K562 (cell line): Measurements from ENCODE around the gene MED16. TPM values are rescaled to one million over a fixed set of nuclear protein-coding genes. Genes with fewer than 3 reads are reported as not detected.
A peak's percentile ranks its signal among the peaks of the same experiment; 100 is the strongest.

ENCODE experiments used
- ATAC-seq: fragments of 200-7000 bp; cut with Tn5 transposase; 3 replicates; pipeline ENCODE4 v1.9.1; 2020; ENCODE audit warnings: moderate library complexity
- BruUV-seq: library from RNA; stranded (reverse); fragments of 400-500 nt; replicated peaks from 2 replicates; lab custom pipeline; 2021; lab: Mats Ljungman, UMichigan
- CTCF ChIA-PET: fragments of 300-600 bp; formaldehyde crosslinking; extraction: SDS; loops from one replicate; lab custom pipeline; 2021; ENCODE audit warnings: low intra/inter-chr PET ratio; lab: Yijun Ruan, JAX
- POLR2A ChIA-PET: fragments of 300-600, 350-650 bp; sonication (Branson Sonifier 250); formaldehyde crosslinking; extraction: SDS; loops from one replicate; lab custom pipeline; 2021; ENCODE audit warnings: antibody characterized with exemption, inconsistent platforms; lab: Yijun Ruan, JAX
- DNase-seq, 4 experiments: peaks; one replicate each; pipeline versions ENCODE4 v3.0.0 to v3.0.0-alpha.2; 2011 to 2018; ENCODE audit warnings: low spot score in 3 of 4, mixed read lengths in 3 of 4; ENCODE audit errors: extremely low read depth in 1 of 4
- FAIRE-seq: peaks from 2 replicates; lab custom pipeline; 2011; peaks lifted over from hg19 to GRCh38; lab: Jason Lieb, UNC
- H2AFZ ChIP-seq: 2 replicates; pipeline ENCODE4 v1.6.0; 2011; ENCODE audit warnings: low read depth, low read length, control low read depth, inconsistent platforms
- H3K27ac ChIP-seq: fragments of 200-600 bp; 3 replicates; pipeline ENCODE4 v1.8.0; 2011; ENCODE audit warnings: low read depth, mild to moderate bottlenecking, control low read depth, inconsistent platforms, low read length, moderate library complexity, mixed read lengths; ENCODE audit errors: extremely low read depth
- H3K27me3 ChIP-seq, 2 experiments: fragments of 300-600 bp in 1 of 2; 2 replicates in 1 of 2; 3 replicates in 1 of 2; pipeline versions ENCODE4 v1.6.0 to v1.8.0; 2011; ENCODE audit warnings: inconsistent platforms in 2 of 2, low read length in 2 of 2, mild to moderate bottlenecking in 1 of 2, mixed read lengths in 1 of 2, moderate library complexity in 1 of 2; ENCODE audit not compliant: control insufficient read depth in 2 of 2, insufficient read depth in 2 of 2
- H3K36me3 ChIP-seq: fragments of 300-600 bp; 3 replicates; pipeline ENCODE4 v1.8.0; 2011; ENCODE audit warnings: mild to moderate bottlenecking, low read length, inconsistent platforms; ENCODE audit not compliant: control insufficient read depth, insufficient read depth
- H3K4me1 ChIP-seq, 2 experiments: fragments of 200-600 bp in 1 of 2; replicated peaks in 1 of 2; 2 replicates in 1 of 2; 3 replicates in 1 of 2; pipeline versions ENCODE4 v1.5.1 to v1.8.0; 2011; ENCODE audit warnings: inconsistent platforms in 2 of 2, low read length in 2 of 2, mild to moderate bottlenecking in 1 of 2, mixed read lengths in 1 of 2, moderate library complexity in 1 of 2; ENCODE audit not compliant: control insufficient read depth in 2 of 2, insufficient read depth in 2 of 2
- H3K4me2 ChIP-seq: 2 replicates; pipeline ENCODE4 v1.6.1; 2011; ENCODE audit warnings: low read length, control low read depth, inconsistent platforms, mixed read lengths; ENCODE audit not compliant: insufficient read depth
- H3K4me3 ChIP-seq: fragments of 200-600 bp; sonication (generic), shearing (Covaris generic); 2 replicates; pipeline ENCODE4 v1.5.1; 2016; ENCODE audit warnings: control low read depth, inconsistent platforms
- H3K79me2 ChIP-seq: fragments of 200-600 bp; 3 replicates; pipeline ENCODE4 v1.8.0; 2011; ENCODE audit warnings: low read length, inconsistent platforms; ENCODE audit not compliant: control insufficient read depth, insufficient read depth
- H3K9ac ChIP-seq, 2 experiments: 2 replicates each; pipeline versions ENCODE4 v1.6.0 to v1.6.1; 2011; ENCODE audit warnings: low read depth in 2 of 2, low read length in 2 of 2, control low read depth in 1 of 2, inconsistent platforms in 1 of 2, mild to moderate bottlenecking in 1 of 2, mixed read lengths in 1 of 2; ENCODE audit not compliant: insufficient read depth in 1 of 2
- H3K9me1 ChIP-seq: one replicate; pipeline ENCODE4 v1.6.0; 2011; ENCODE audit warnings: inconsistent platforms, mild to moderate bottlenecking, low read length, moderate library complexity; ENCODE audit not compliant: control insufficient read depth, insufficient read depth
- H3K9me3 ChIP-seq: replicated peaks from 2 replicates; pipeline ENCODE4 v1.5.1; 2011; ENCODE audit warnings: low read depth, low read length, inconsistent platforms; ENCODE audit not compliant: control insufficient read depth, insufficient read depth
- H4K20me1 ChIP-seq: replicated peaks from 2 replicates; pipeline ENCODE4 v1.6.1; 2011; ENCODE audit warnings: low read length, inconsistent platforms, mixed read lengths; ENCODE audit not compliant: control insufficient read depth, insufficient read depth
- BCOR ChIP-seq: fragments of 450-650 bp; IDR thresholded peaks from 2 replicates; pipeline ENCODE4 v1.6.1; 2016
- CEBPB ChIP-seq: fragments of 450-650 bp; IDR thresholded peaks from 2 replicates; pipeline ENCODE4 v1.6.1; 2016; ENCODE audit warnings: missing genetic modification characterization, missing compliant biosample characterization
- CHD1 ChIP-seq: fragments of 200-600 bp; sonication (generic); IDR thresholded peaks from one replicate; pipeline ENCODE4 v1.6.1; 2012; ENCODE audit warnings: mild to moderate bottlenecking, moderate library complexity, low read length, inconsistent platforms
- RCOR1 ChIP-seq, 2 experiments: IDR thresholded peaks; 2 replicates each; pipeline ENCODE4 v1.6.1; 2012; ENCODE audit warnings: low read depth in 2 of 2, low read length in 2 of 2, borderline replicate concordance in 1 of 2, improper control_type of control experiment in 1 of 2
- ZFP36 ChIP-seq: fragments of 150-350 bp; IDR thresholded peaks from 2 replicates; pipeline ENCODE4 v1.6.1; 2018; ENCODE audit warnings: low read length, low read depth; ENCODE audit not compliant: partially characterized antibody
- ZKSCAN8 ChIP-seq: fragments of 200-800 bp; sonication (Bioruptor generic); IDR thresholded peaks from 2 replicates; pipeline ENCODE4 v1.6.1; 2016; ENCODE audit warnings: missing genetic modification characterization, missing compliant biosample characterization
- ZNF175 ChIP-seq: fragments of 200-800 bp; sonication (Bioruptor generic); IDR thresholded peaks from 2 replicates; pipeline ENCODE4 v1.6.1; 2016; ENCODE audit warnings: low read depth, mild to moderate bottlenecking, missing genetic modification characterization, missing compliant biosample characterization
- ZNF436 ChIP-seq: fragments of 250-450, 450-650 bp; sonication (Bioruptor Pico); formaldehyde crosslinking; IDR thresholded peaks from 2 replicates; pipeline ENCODE4 v1.7.0; 2020; ENCODE audit warnings: mild to moderate bottlenecking
- WGBS: fragments of 100-300 bp; shearing (Covaris generic); methylation state at CpG from one replicate; pipeline ENCODE4 v1.1.6; 2016; ENCODE audit warnings: low coverage, mixed read lengths; ENCODE audit not compliant: insufficient coverage; ENCODE audit errors: missing lambda C conversion rate; 5-methylcytosine and 5-hydroxymethylcytosine counted together
- in situ Hi-C: fragments of 300-500 bp; cut with MboI; formaldehyde crosslinking; loops from 4 replicates; pipeline ENCODE4 v1.15.0; 2018; ENCODE audit warnings: inconsistent platforms, mixed read lengths
- intact Hi-C: fragments of 100-400 bp; cut with micrococcal nuclease; formaldehyde crosslinking; loops from 2 replicates; pipeline ENCODE4 v1.14.2; 2022
- polyA plus RNA-seq, 8 experiments: library from polyadenylated mRNA; depleted of rRNA in 4 of 8; stranded (reverse) in 5 of 8; unstranded in 3 of 8; fragments of >200 nt; fragmentation: Nextera tagmentation in 2 of 8; fragmentation: Illumina TruSeq in 1 of 8; extraction: Ambion mirVana in 2 of 8; extraction: Trizol in 1 of 8; gene quantifications; 2 replicates each; pipeline versions ENCODE4 v1.2.1 to v1.2.3, GENCODE V29; 2011 to 2014; ENCODE audit warnings: inconsistent platforms in 1 of 8, missing spikeins in 1 of 8
- total RNA-seq, 7 experiments: library from RNA; depleted of rRNA in 6 of 7; stranded (reverse); fragments of >200 nt in 6 of 7; fragmentation: Illumina TruSeq in 2 of 7; extraction: Trizol in 2 of 7; gene quantifications; 2 replicates each; pipeline versions ENCODE4 v1.2.1 to v1.2.3, GENCODE V29; 2011 to 2021; ENCODE audit warnings: low replicate concordance in 1 of 7
- TF ChIP-seq, protein P1 (sequence below): fragments of 250-450 bp; sonication (Bioruptor Pico); IDR thresholded peaks from 2 replicates; pipeline ENCODE4 v1.8.0; 2022; ENCODE audit warnings: moderate library complexity, mild to moderate bottlenecking, inconsistent platforms
- TF ChIP-seq, protein P2 (sequence below), 3 experiments: fragments of 200-800 bp in 1 of 3; fragments of 250-450 bp in 1 of 3; fragments of 450-650 bp in 1 of 3; sonication (Bioruptor Pico) in 1 of 3; sonication (Bioruptor generic) in 1 of 3; formaldehyde crosslinking in 1 of 3; IDR thresholded peaks; 2 replicates each; pipeline versions ENCODE4 v1.6.1 to v1.8.0; 2016 to 2022; ENCODE audit warnings: mild to moderate bottlenecking in 2 of 3, missing genetic modification characterization in 2 of 3, missing compliant biosample characterization in 1 of 3, moderate library complexity in 1 of 3
- TF ChIP-seq, protein P3 (sequence below), 2 experiments: fragments of 200-800 bp in 1 of 2; sonication (Bioruptor generic) in 1 of 2; sonication (generic) in 1 of 2; formaldehyde crosslinking in 1 of 2; IDR thresholded peaks in 1 of 2; conservative IDR thresholded peaks in 1 of 2; 2 replicates each; pipeline versions ENCODE4 v1.5.0 to v1.6.1; 2016 to 2020; ENCODE audit warnings: missing compliant biosample characterization in 1 of 2, missing genetic modification characterization in 1 of 2, missing genetic modification reagents in 1 of 2

MED16 gene
- total and polyA plus RNA-seq, 9 of the 15 experiments (the other 6 are each of a cell fraction or from before 2014, with no cell fraction given) = 0.89 to 59.9 (median 8.6) TPM

DNA sequence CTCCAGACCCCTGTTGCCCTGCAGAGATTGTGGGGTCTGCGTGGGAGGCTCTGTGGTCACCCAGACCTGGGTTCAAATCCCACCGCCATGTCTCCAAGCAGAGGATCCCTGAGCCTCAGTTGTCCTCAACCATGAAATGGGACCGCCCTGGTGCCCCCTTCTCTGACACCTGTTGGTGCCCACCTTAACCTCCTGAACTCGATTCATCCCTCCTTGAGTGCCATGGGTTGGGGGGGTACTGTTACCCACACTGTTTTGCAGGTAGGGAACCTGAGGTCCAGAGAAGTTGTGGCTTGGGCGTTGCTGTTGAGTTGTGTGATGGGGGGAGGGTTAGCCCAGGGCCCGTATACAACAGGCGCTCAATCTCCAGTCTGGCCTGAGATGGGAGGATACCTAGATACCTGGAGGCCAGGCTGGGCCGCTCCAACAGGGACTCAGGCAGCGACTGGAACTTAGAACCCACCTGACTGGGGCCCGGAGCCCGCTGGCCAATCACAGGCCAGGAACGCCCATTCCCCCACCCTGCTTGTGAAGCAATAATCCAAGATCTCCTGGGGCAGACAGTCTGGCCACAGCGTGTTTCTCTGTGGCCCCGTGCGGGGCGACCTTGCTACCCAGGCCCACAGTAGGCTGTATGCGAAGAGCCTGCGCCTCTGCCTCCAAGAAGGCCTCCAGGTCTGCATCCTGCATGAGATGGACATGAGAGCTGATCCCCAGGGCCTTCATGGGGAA lies 35.6 kb upstream of the MED16 start:
- no peaks in the 10 kb centered on the region; the same call in 1 of the 2 replicates for H4K20me1 ChIP-seq
- peaks cover 2 to 75% of the 10 kb centered on the region in 2 experiments; a peak in 4 of 5 replicates for H3K4me1 ChIP-seq
- DNase-seq (peak in 3 of 4 experiments; percentile 52 to 69 (median 58)), ATAC-seq (no peak), FAIRE-seq (no peak)
- H3K9me1 ChIP-seq = no peaks in the 10 kb centered on the region
- H3K4me3 ChIP-seq = no peak overlapping the region
- no peak overlapping the region for H2AFZ ChIP-seq
- H3K27me3 ChIP-seq = no peaks in the 10 kb centered on the region
- no peak overlapping the region for H3K4me2 ChIP-seq
- H3K9ac ChIP-seq = peak overlapping the region in 1 of 2 experiments; percentile 99; a peak in 2 of 4 replicates
- in situ Hi-C loops = no loop called here
- no peaks in the 10 kb centered on the region for H3K9me3 ChIP-seq
- WGBS = 93% methylated on average over 15 of the region's 18 CpGs
- H3K79me2 ChIP-seq = peaks cover 83% of the 10 kb centered on the region
- TSS peak; percentile 29 for BruUV-seq
- H3K27ac ChIP-seq = no peak overlapping the region; the same call in 2 of the 3 replicates
- POLR2A ChIA-PET = interaction anchor here (1.0 kb wide), 1 partner anchor 11 kb away, joined by 3 read pairs; no protein-coding TSS in a partner anchor
- intact Hi-C loops = no loop called here
- TF ChIP-seq ZFP36 (peak; percentile 93), BCOR (peak; percentile 23; the same call in 1 of the 2 replicates), CEBPB (tag) (peak; percentile 57), RCOR1 (IDR thresholded peaks at IDR 0.05; ENCODE audit: borderline replicate concordance in 1 of 2, low read depth in 2 of 2, low read length in 2 of 2) (0 out of 4 replicates have a peak, but pooled peaks of 1 of the 2 experiments have one; percentile 25), ZNF175 (no peak), ZKSCAN8 (CRISPR knock-in tag) (peak; percentile 92; the same call in 1 of the 2 replicates), ZNF436 (CRISPR knock-in tag) (peak; percentile 50; the same call in 1 of the 2 replicates), CHD1 (no peak)
- TF ChIP-seq, protein P1, sequence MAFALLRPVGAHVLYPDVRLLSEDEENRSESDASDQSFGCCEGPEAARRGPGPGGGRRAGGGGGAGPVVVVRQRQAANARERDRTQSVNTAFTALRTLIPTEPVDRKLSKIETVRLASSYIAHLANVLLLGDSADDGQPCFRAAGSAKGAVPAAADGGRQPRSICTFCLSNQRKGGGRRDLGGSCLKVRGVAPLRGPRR = no peak
- TF ChIP-seq, protein P2, sequence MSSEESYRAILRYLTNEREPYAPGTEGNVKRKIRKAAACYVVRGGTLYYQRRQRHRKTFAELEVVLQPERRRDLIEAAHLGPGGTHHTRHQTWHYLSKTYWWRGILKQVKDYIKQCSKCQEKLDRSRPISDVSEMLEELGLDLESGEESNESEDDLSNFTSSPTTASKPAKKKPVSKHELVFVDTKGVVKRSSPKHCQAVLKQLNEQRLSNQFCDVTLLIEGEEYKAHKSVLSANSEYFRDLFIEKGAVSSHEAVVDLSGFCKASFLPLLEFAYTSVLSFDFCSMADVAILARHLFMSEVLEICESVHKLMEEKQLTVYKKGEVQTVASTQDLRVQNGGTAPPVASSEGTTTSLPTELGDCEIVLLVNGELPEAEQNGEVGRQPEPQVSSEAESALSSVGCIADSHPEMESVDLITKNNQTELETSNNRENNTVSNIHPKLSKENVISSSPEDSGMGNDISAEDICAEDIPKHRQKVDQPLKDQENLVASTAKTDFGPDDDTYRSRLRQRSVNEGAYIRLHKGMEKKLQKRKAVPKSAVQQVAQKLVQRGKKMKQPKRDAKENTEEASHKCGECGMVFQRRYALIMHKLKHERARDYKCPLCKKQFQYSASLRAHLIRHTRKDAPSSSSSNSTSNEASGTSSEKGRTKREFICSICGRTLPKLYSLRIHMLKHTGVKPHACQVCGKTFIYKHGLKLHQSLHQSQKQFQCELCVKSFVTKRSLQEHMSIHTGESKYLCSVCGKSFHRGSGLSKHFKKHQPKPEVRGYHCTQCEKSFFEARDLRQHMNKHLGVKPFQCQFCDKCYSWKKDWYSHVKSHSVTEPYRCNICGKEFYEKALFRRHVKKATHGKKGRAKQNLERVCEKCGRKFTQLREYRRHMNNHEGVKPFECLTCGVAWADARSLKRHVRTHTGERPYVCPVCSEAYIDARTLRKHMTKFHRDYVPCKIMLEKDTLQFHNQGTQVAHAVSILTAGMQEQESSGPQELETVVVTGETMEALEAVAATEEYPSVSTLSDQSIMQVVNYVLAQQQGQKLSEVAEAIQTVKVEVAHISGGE (CRISPR knock-in tag; IDR thresholded peaks at IDR 0.05) = no peak
- TF ChIP-seq, protein P3, sequence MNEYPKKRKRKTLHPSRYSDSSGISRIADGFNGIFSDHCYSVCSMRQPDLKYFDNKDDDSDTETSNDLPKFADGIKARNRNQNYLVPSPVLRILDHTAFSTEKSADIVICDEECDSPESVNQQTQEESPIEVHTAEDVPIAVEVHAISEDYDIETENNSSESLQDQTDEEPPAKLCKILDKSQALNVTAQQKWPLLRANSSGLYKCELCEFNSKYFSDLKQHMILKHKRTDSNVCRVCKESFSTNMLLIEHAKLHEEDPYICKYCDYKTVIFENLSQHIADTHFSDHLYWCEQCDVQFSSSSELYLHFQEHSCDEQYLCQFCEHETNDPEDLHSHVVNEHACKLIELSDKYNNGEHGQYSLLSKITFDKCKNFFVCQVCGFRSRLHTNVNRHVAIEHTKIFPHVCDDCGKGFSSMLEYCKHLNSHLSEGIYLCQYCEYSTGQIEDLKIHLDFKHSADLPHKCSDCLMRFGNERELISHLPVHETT (CRISPR knock-in tag; conservative IDR thresholded peaks at IDR 0.05 in 1 of 2, IDR thresholded peaks at IDR 0.05 in 1 of 2) = no peak
- TF ChIP-seq, all 486 proteins: peak for 6
- CTCF ChIA-PET = no interaction called here
- H3K36me3 ChIP-seq = peaks cover 52% of the 10 kb centered on the region; the same call in 2 of the 3 replicates
